Neuronal stem cell (in vitro differentiated cells): ENCODE data around the gene MAP4K5. TPM values are rescaled to one million over a fixed set of nuclear protein-coding genes. Genes with fewer than 3 reads are reported as not detected.
A peak's percentile ranks its signal among the peaks of the same experiment; 100 is the strongest.

ENCODE experiments used
- DNase-seq: peaks from one replicate; pipeline ENCODE4 v3.0.0-alpha.2; 2013; ENCODE audit warnings: low spot score
- H2AFZ ChIP-seq: one replicate; pipeline ENCODE4 v1.6.1; 2013; ENCODE audit warnings: mild to moderate bottlenecking, low read length, inconsistent platforms
- H2AK5ac ChIP-seq: 2 replicates; pipeline ENCODE4 v1.6.1; 2013; ENCODE audit warnings: low read depth, mild to moderate bottlenecking, inconsistent platforms, low read length, moderate library complexity, mixed read lengths
- H2BK120ac ChIP-seq: 2 replicates; pipeline ENCODE4 v1.6.1; 2013; ENCODE audit warnings: low read depth, mild to moderate bottlenecking, inconsistent platforms, low read length, moderate library complexity, mixed read lengths
- H2BK12ac ChIP-seq: one replicate; pipeline ENCODE4 v1.6.1; 2013; ENCODE audit warnings: low read length, inconsistent platforms
- H2BK15ac ChIP-seq: 2 replicates; pipeline ENCODE4 v1.6.1; 2013; ENCODE audit warnings: mild to moderate bottlenecking, low read length, inconsistent platforms, mixed read lengths
- H2BK5ac ChIP-seq: one replicate; pipeline ENCODE4 v1.6.1; 2013; ENCODE audit warnings: inconsistent platforms, mild to moderate bottlenecking, low read length, moderate library complexity
- H3K14ac ChIP-seq: one replicate; pipeline ENCODE4 v1.6.1; 2013; ENCODE audit warnings: low read length, inconsistent platforms
- H3K18ac ChIP-seq: 2 replicates; pipeline ENCODE4 v1.6.1; 2013; ENCODE audit warnings: low read length, inconsistent platforms
- H3K23ac ChIP-seq: 2 replicates; pipeline ENCODE4 v1.6.1; 2013; ENCODE audit warnings: low read depth, mild to moderate bottlenecking, mixed read lengths, low read length, inconsistent platforms; ENCODE audit not compliant: poor library complexity
- H3K27ac ChIP-seq: replicated peaks from 3 replicates; pipeline ENCODE4 v1.5.1; 2013; ENCODE audit warnings: low read length, inconsistent platforms
- H3K27me3 ChIP-seq, 3 experiments: 2 replicates each; pipeline ENCODE4 v1.6.1; 2013; ENCODE audit warnings: low read length in 3 of 3, mild to moderate bottlenecking in 2 of 3, inconsistent platforms in 1 of 3, low read depth in 1 of 3, mixed read lengths in 1 of 3, moderate library complexity in 1 of 3; ENCODE audit not compliant: control insufficient read depth in 3 of 3, insufficient read depth in 3 of 3
- H3K36me3 ChIP-seq, 2 donors: replicated peaks in 1 of 2; 2 replicates each; pipeline ENCODE4 v1.6.1; 2013; ENCODE audit warnings: low read length in 2 of 2; ENCODE audit not compliant: control insufficient read depth in 2 of 2, insufficient read depth in 2 of 2
- H3K4ac ChIP-seq: 2 replicates; pipeline ENCODE4 v1.6.1; 2013; ENCODE audit warnings: inconsistent platforms, mild to moderate bottlenecking, low read length, moderate library complexity
- H3K4me1 ChIP-seq, 2 donors: 1 replicate in 1 of 2; 2 replicates in 1 of 2; pipeline ENCODE4 v1.6.1; 2013; ENCODE audit warnings: low read length in 2 of 2, low read depth in 1 of 2; ENCODE audit not compliant: control insufficient read depth in 2 of 2, insufficient read depth in 1 of 2
- H3K4me2 ChIP-seq: one replicate; pipeline ENCODE4 v1.6.1; 2013; ENCODE audit warnings: mild to moderate bottlenecking, low read length, inconsistent platforms; ENCODE audit not compliant: insufficient read depth, poor library complexity, severe bottlenecking
- H3K4me3 ChIP-seq, 2 donors: 2 replicates each; pipeline ENCODE4 v1.5.1; 2013; ENCODE audit warnings: low read length in 2 of 2, mild to moderate bottlenecking in 2 of 2, inconsistent platforms in 1 of 2, moderate library complexity in 1 of 2
- H3K79me1 ChIP-seq: one replicate; pipeline ENCODE4 v1.6.1; 2013; ENCODE audit warnings: low read depth, mild to moderate bottlenecking, inconsistent platforms, low read length, moderate library complexity
- H3K9ac ChIP-seq: one replicate; pipeline ENCODE4 v1.6.1; 2013; ENCODE audit warnings: mild to moderate bottlenecking, low read depth, low read length, inconsistent platforms; ENCODE audit not compliant: poor library complexity
- H3K9me3 ChIP-seq, 2 donors: replicated peaks in 1 of 2; 2 replicates each; pipeline versions ENCODE3 to v1.6.1; 2013; ENCODE audit warnings: low read length in 2 of 2, mild to moderate bottlenecking in 2 of 2, inconsistent platforms in 1 of 2, low read depth in 1 of 2, mixed read lengths in 1 of 2, moderate library complexity in 1 of 2; ENCODE audit not compliant: control insufficient read depth in 2 of 2, insufficient read depth in 1 of 2
- H4K8ac ChIP-seq: one replicate; pipeline ENCODE4 v1.6.1; 2013; ENCODE audit warnings: low read depth, mild to moderate bottlenecking, inconsistent platforms, low read length, moderate library complexity
- H4K91ac ChIP-seq: one replicate; pipeline ENCODE4 v1.6.1; 2013; ENCODE audit warnings: low read length, low read depth, mild to moderate bottlenecking, inconsistent platforms; ENCODE audit not compliant: poor library complexity
- WGBS, 2 donors: extraction: QIAGEN DNeasy Blood & Tissue Kit; methylation state at CpG; one replicate each; pipeline ENCODE4 v1.1.7; 2013; ENCODE audit warnings: missing lambda C conversion rate in 2 of 2, mixed read lengths in 1 of 2; ENCODE audit not compliant: insufficient read length in 2 of 2, insufficient replicate concordance in 1 of 2; ENCODE audit errors: extremely low coverage in 2 of 2; 5-methylcytosine and 5-hydroxymethylcytosine counted together
- small RNA-seq: library from polyadenylated mRNA; stranded (forward); fragments of <200 nt; extraction: miRNeasy Mini kit (QIAGEN cat#:217004); gene quantifications from one replicate; pipeline ENCODE3, GENCODE V24; 2013; ENCODE audit not compliant: insufficient read depth

Gene MAP4K5

GRCh38 chr14:50375760-50376159 lies 156.6 kb downstream of the MAP4K5 start:
- H3K4ac ChIP-seq = no peak overlapping the region
- H2BK15ac ChIP-seq = no peak overlapping the region
- H3K4me2 ChIP-seq = no peak overlapping the region
- H3K9me3 ChIP-seq = no peaks in the 10 kb centered on the region
- no peak overlapping the region for H2BK120ac ChIP-seq
- H2BK12ac ChIP-seq = no peak overlapping the region
- H3K14ac ChIP-seq = no peak overlapping the region
- no peak overlapping the region for H3K4me3 ChIP-seq
- H3K18ac ChIP-seq = no peak overlapping the region
- peaks cover 0 to 10% of the 10 kb centered on the region in 2 donors for H3K4me1 ChIP-seq
- H2BK5ac ChIP-seq = no peak overlapping the region
- no peak for DNase-seq
- H3K79me1 ChIP-seq = no peaks in the 10 kb centered on the region
- no peak overlapping the region for H3K27ac ChIP-seq
- no peaks in the 10 kb centered on the region for H3K36me3 ChIP-seq
- H3K23ac ChIP-seq = no peak overlapping the region
- no peak overlapping the region for H2AK5ac ChIP-seq
- no peak overlapping the region for H2AFZ ChIP-seq
- no peak overlapping the region for H4K91ac ChIP-seq
- H3K9ac ChIP-seq = no peak overlapping the region
- H4K8ac ChIP-seq = no peak overlapping the region
- H3K27me3 ChIP-seq = no peaks in the 10 kb centered on the region
- WGBS, 2 donors = no CpG with 5 or more reads among the region's 5 CpGs

- Histone ChIP-seq H3K4me2 (no peak overlapping the region), H4K91ac (no peak overlapping the region), H3K36me3 (no peaks in the 10 kb centered on the region), H2BK12ac (no peak overlapping the region), H3K4me3 (no peak overlapping the region), H3K27ac (no peak overlapping the region), H2BK120ac (no peak overlapping the region), H3K14ac (no peak overlapping the region), H3K79me1 (no peaks in the 10 kb centered on the region), H3K9ac (no peak overlapping the region), H3K4ac (no peak overlapping the region), H2BK15ac (no peak overlapping the region), H2AK5ac (no peak overlapping the region), H3K27me3 (no peaks in the 10 kb centered on the region), H2AFZ (no peak overlapping the region), H3K23ac (no peak overlapping the region), H2BK5ac (no peak overlapping the region), H3K9me3 (no peaks in the 10 kb centered on the region), H3K4me1 (peaks cover 0 to 10% of the 10 kb centered on the region in 2 donors), H3K18ac (no peak overlapping the region), H4K8ac (no peak overlapping the region)
- WGBS, 2 donors = no CpG with 5 or more reads among the region's 3 CpGs
- DNase-seq = no peak
Observed at GRCh38 chr14:50373959-50374358, 158.4 kb downstream of the MAP4K5 start.

GRCh38 chr14:50371546-50371945 lies 160.8 kb downstream of the MAP4K5 start:
- Histone ChIP-seq H3K36me3 (no peaks in the 10 kb centered on the region), H3K4ac (no peak overlapping the region), H3K27me3 (no peaks in the 10 kb centered on the region), H3K23ac (peak overlapping the region; percentile 15), H2BK120ac (no peak overlapping the region), H3K9ac (no peak overlapping the region), H3K14ac (no peak overlapping the region), H2BK15ac (no peak overlapping the region), H3K4me2 (no peak overlapping the region), H2BK5ac (no peak overlapping the region), H4K91ac (no peak overlapping the region), H2BK12ac (no peak overlapping the region), H3K27ac (no peak overlapping the region), H3K79me1 (no peaks in the 10 kb centered on the region), H3K4me1 (no peaks in the 10 kb centered on the region), H2AK5ac (peak overlapping the region; percentile 86), H2AFZ (no peak overlapping the region), H4K8ac (no peak overlapping the region), H3K18ac (peak overlapping the region; percentile 64), H3K9me3 (no peaks in the 10 kb centered on the region), H3K4me3 (no peak overlapping the region)
- no CpG with 5 or more reads among the region's 4 CpGs for WGBS, 2 donors
- no peak for DNase-seq

Small RNA genes lying within 50 kb of the gene (small RNA-seq; reads per million reads assigned to genes)
- gene RF00019 = not detected
- not detected for gene SNRPGP1
